Mucosa of stomach (tissue), 1 donor: ENCODE results near the gene RMRP.

ENCODE experiments used
- H3K27me3 ChIP-seq: one replicate; pipeline ENCODE4 v1.7.0; 2013; ENCODE audit warnings: mild to moderate bottlenecking, low read length; ENCODE audit not compliant: control insufficient read depth, insufficient read depth
- H3K36me3 ChIP-seq: one replicate; pipeline ENCODE4 v1.7.0; 2013; ENCODE audit warnings: low read length; ENCODE audit not compliant: control insufficient read depth, insufficient read depth
- H3K4me1 ChIP-seq: one replicate; pipeline ENCODE4 v1.7.0; 2013; ENCODE audit warnings: mild to moderate bottlenecking, low read length; ENCODE audit not compliant: control insufficient read depth, insufficient read depth
- H3K4me3 ChIP-seq: one replicate; pipeline ENCODE4 v1.7.0; 2013; ENCODE audit warnings: low read length
- H3K9ac ChIP-seq: one replicate; pipeline ENCODE4 v1.7.0; 2013; ENCODE audit warnings: mild to moderate bottlenecking, low read length, moderate library complexity
- H3K9me3 ChIP-seq: one replicate; pipeline ENCODE4 v1.7.0; 2013; ENCODE audit warnings: mild to moderate bottlenecking, low read length, moderate library complexity; ENCODE audit not compliant: control insufficient read depth
- donor health status: Pancreatic carcinoma.

Gene RMRP

GRCh38 chr9:35609820-35610163 is 48.0 kb downstream of the RMRP start:
- Histone ChIP-seq H3K27me3 (no peaks in the 10 kb centered on the region), H3K4me3 (no peak overlapping the region), H3K9ac (no peak overlapping the region), H3K36me3 (no peaks in the 10 kb centered on the region), H3K9me3 (no peaks in the 10 kb centered on the region), H3K4me1 (peaks cover 5% of the 10 kb centered on the region)

- Histone ChIP-seq H3K4me1 (peaks cover 5% of the 10 kb centered on the region), H3K27me3 (no peaks in the 10 kb centered on the region)
These were observed 48.6 kb downstream of the RMRP start for GRCh38 chr9:35609001-35609819.

GRCh38 chr9:35608221-35608620 is 49.6 kb downstream of the RMRP start:
- H3K9me3 ChIP-seq = no peaks in the 10 kb centered on the region
- no peaks in the 10 kb centered on the region for H3K27me3 ChIP-seq
- no peaks in the 10 kb centered on the region for H3K36me3 ChIP-seq
- no peak overlapping the region for H3K4me3 ChIP-seq
- no peak overlapping the region for H3K9ac ChIP-seq
- H3K4me1 ChIP-seq = peaks cover 10% of the 10 kb centered on the region

More at GRCh38 chr9:35609001-35609819, 48.6 kb downstream of the RMRP start:
- no peak overlapping the region for H3K9ac ChIP-seq
- no peak overlapping the region for H3K4me3 ChIP-seq
- H3K9me3 ChIP-seq = no peaks in the 10 kb centered on the region
- no peaks in the 10 kb centered on the region for H3K36me3 ChIP-seq
